ENCODE results near the gene DST.

Gene DST

GRCh38 chr6:56688521-56688920, 45.8 kb upstream of the DST start:
- no peak for TF ChIP-seq CTCF (IDR thresholded peaks at IDR 0.05; ENCODE audit: control extremely low read depth, extremely low read depth, low read depth, missing control alignments)
- ChIA-PET POLR2A (no interaction called here), CTCF (interaction anchor here (0.8 to 6.0 kb wide), 13 partner anchors 8 to 214 kb away, joined by 3 to 38 read pairs (median 4); no protein-coding TSS in a partner anchor)
- no peak for DNase-seq (ENCODE audit: extremely low spot score)

- no peak for DNase-seq (ENCODE audit: extremely low spot score)
- POLR2A ChIA-PET, result no interaction called here
- CTCF ChIA-PET, result interaction anchor here (0.8 to 2.0 kb wide), 6 partner anchors 9 to 134 kb away, joined by 3 to 8 read pairs (median 5); no protein-coding TSS in a partner anchor
- TF ChIP-seq CTCF (IDR thresholded peaks at IDR 0.05; ENCODE audit: control extremely low read depth, extremely low read depth, low read depth, missing control alignments), result no peak
Measured at GRCh38 chr6:56687551-56687950, 44.9 kb upstream of the DST start.

DNA sequence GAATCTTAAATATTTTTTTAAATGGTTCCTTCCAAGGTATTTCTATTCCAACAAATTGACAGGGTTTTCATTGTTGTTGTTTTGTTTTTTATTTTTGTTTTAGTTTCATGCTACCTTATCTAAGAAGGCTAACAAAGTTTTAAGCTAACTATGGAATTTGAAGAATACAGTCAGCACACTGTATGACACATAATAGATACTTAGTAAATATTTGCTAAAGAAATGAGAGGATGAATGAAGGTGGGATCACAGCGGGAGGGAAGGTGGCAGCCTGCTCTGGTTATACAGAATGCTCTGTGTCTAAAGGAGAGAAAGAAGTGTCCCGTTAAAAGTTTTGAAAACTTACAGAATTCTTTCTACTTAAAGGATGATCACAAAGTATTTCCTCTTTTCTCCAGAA, 43.7 kb upstream of the DST start:
- ChIA-PET POLR2A (no interaction called here), CTCF (interaction anchor here (2.0 kb wide), 1 partner anchor 165 kb away, joined by 6 read pairs; no protein-coding TSS in a partner anchor)
- DNase-seq (ENCODE audit: extremely low spot score), result no peak

DNA sequence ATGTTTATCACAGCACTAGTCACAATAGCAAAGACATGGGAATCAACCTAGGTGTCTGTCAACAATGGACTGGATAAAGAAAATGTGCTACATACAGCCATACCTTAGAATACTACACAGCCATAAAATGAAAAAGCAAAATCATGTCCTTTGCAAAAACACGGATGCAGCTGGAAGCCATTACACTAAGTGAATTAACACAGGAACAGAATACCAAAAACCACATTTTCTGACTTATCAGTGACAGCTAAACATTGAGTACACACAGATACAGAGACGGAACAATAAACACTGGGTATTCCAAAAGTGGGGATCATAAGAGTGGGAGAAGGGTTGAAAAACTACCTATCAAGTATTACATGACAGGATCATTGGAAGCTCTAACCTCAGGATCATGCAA, 43.3 kb upstream of the DST start:
- TF ChIP-seq CTCF (IDR thresholded peaks at IDR 0.05; ENCODE audit: control extremely low read depth, extremely low read depth, low read depth, missing control alignments), result no peak
- POLR2A ChIA-PET, result no interaction called here
- DNase-seq (ENCODE audit: extremely low spot score), result no peak
- CTCF ChIA-PET, result interaction anchor here (2.0 kb wide), 1 partner anchor 165 kb away, joined by 6 read pairs; no protein-coding TSS in a partner anchor

More for the DNA sequence above, 43.7 kb upstream of the DST start:
- TF ChIP-seq CTCF (IDR thresholded peaks at IDR 0.05; ENCODE audit: control extremely low read depth, extremely low read depth, low read depth, missing control alignments), result no peak

- POLR2A ChIA-PET, result no interaction called here
- CTCF ChIA-PET, result interaction anchor here (1.3 to 2.0 kb wide), 3 partner anchors 24 to 166 kb away, joined by 3 to 6 read pairs (median 5); no protein-coding TSS in a partner anchor
- TF ChIP-seq CTCF (IDR thresholded peaks at IDR 0.05; ENCODE audit: control extremely low read depth, extremely low read depth, low read depth, missing control alignments), result no peak
- no peak for DNase-seq (ENCODE audit: extremely low spot score)
Measured at GRCh38 chr6:56685102-56685733, 42.5 kb upstream of the DST start.

GRCh38 chr6:56684342-56685101, 41.8 kb upstream of the DST start:
- ChIA-PET CTCF (interaction anchor here (0.9 to 2.0 kb wide), 8 partner anchors 9 to 632 kb away, joined by 3 to 6 read pairs (median 3); no protein-coding TSS in a partner anchor), POLR2A (no interaction called here)
- DNase-seq (ENCODE audit: extremely low spot score), result no peak
- TF ChIP-seq CTCF (IDR thresholded peaks at IDR 0.05; ENCODE audit: control extremely low read depth, extremely low read depth, low read depth, missing control alignments), result no peak
